Endothelial cell of umbilical vein (primary cell): ENCODE data around the gene ZFR. TPM values are rescaled to one million over a fixed set of nuclear protein-coding genes. Genes with fewer than 3 reads are reported as not detected.

Experiments
- BruUV-seq: library from RNA; stranded (reverse); fragments of 400-500 nt; replicated peaks from 2 replicates; lab custom pipeline; 2021; lab: Mats Ljungman, UMichigan
- CTCF ChIA-PET: fragments of 300-600, 350-600 bp; sonication (Branson Sonifier 250); formaldehyde crosslinking; loops from one replicate; lab custom pipeline; 2021; ENCODE audit warnings: antibody characterized with exemption, inconsistent platforms; lab: Charles Lee
- POLR2A ChIA-PET: fragments of 300-600, 350-600 bp; sonication (Branson Sonifier 250); formaldehyde crosslinking; loops from one replicate; lab custom pipeline; 2021; ENCODE audit warnings: antibody characterized with exemption, inconsistent platforms; lab: Charles Lee
- DNase-seq: peaks from one replicate; pipeline ENCODE4 v3.0.0-alpha.2; 2011; ENCODE audit warnings: low read depth, low spot score
- FAIRE-seq: peaks from 2 replicates; lab custom pipeline; 2011; peaks lifted over from hg19 to GRCh38; lab: Jason Lieb, UNC
- H2AFZ ChIP-seq: 2 replicates; pipeline ENCODE4 v1.6.0; 2012; ENCODE audit warnings: low read depth, low read length, control low read depth, inconsistent platforms
- H3K27ac ChIP-seq: 2 replicates; pipeline ENCODE4 v1.5.1; 2011; ENCODE audit warnings: low read depth, mild to moderate bottlenecking, control low read depth, low read length, moderate library complexity; ENCODE audit not compliant: insufficient read depth
- H3K27me3 ChIP-seq, 2 experiments: 2 replicates each; pipeline versions ENCODE4 v1.6.0 to v1.6.1; 2011; ENCODE audit warnings: low read length in 2 of 2, mixed read lengths in 1 of 2; ENCODE audit not compliant: control insufficient read depth in 2 of 2, insufficient read depth in 2 of 2
- H3K36me3 ChIP-seq, 2 experiments: 2 replicates in 1 of 2; 3 replicates in 1 of 2; pipeline ENCODE4 v1.5.1; 2011; ENCODE audit warnings: low read length in 2 of 2, mild to moderate bottlenecking in 1 of 2, moderate library complexity in 1 of 2; ENCODE audit not compliant: control insufficient read depth in 2 of 2, insufficient read depth in 2 of 2; ENCODE audit errors: extremely low read depth in 1 of 2
- H3K4me1 ChIP-seq: 3 replicates; pipeline ENCODE4 v1.5.1; 2011; ENCODE audit warnings: mild to moderate bottlenecking, low read length; ENCODE audit not compliant: control insufficient read depth, insufficient read depth; ENCODE audit errors: extremely low read depth
- H3K4me2 ChIP-seq: 2 replicates; pipeline ENCODE4 v1.6.1; 2011; ENCODE audit warnings: low read length, control low read depth, mixed read lengths; ENCODE audit not compliant: insufficient read depth
- H3K4me3 ChIP-seq, 3 experiments: fragments of 200-600 bp in 1 of 3; sonication (generic), shearing (Covaris generic) in 1 of 3; replicated peaks in 1 of 3; 2 replicates each; pipeline ENCODE4 v1.5.1; 2011 to 2016; ENCODE audit warnings: control low read depth in 3 of 3, low read length in 3 of 3, mild to moderate bottlenecking in 2 of 3, inconsistent platforms in 1 of 3, low read depth in 1 of 3, moderate library complexity in 1 of 3; ENCODE audit not compliant: insufficient read depth in 1 of 3
- H3K79me2 ChIP-seq: 2 replicates; pipeline ENCODE4 v1.6.0; 2012; ENCODE audit warnings: low read length, inconsistent platforms; ENCODE audit not compliant: control insufficient read depth, insufficient read depth
- H3K9ac ChIP-seq: replicated peaks from 2 replicates; pipeline ENCODE3; 2011; ENCODE audit warnings: low read length, control low read depth; ENCODE audit not compliant: insufficient read depth; ENCODE audit errors: extremely low read depth
- H3K9me1 ChIP-seq: replicated peaks from 3 replicates; pipeline ENCODE4 v1.6.0; 2011; ENCODE audit warnings: mild to moderate bottlenecking, low read length; ENCODE audit not compliant: control insufficient read depth, insufficient read depth; ENCODE audit errors: extremely low read depth
- H3K9me3 ChIP-seq: replicated peaks from 2 replicates; pipeline ENCODE4 v1.5.1; 2012; ENCODE audit warnings: low read length, inconsistent platforms; ENCODE audit not compliant: control insufficient read depth, insufficient read depth
- H4K20me1 ChIP-seq: replicated peaks from 2 replicates; pipeline ENCODE3; 2011; ENCODE audit warnings: mild to moderate bottlenecking, low read length; ENCODE audit not compliant: control insufficient read depth, insufficient read depth; ENCODE audit errors: extremely low read depth
- CTCF ChIP-seq, 2 donors: IDR thresholded peaks; 1 replicate in 1 of 2; 2 replicates in 1 of 2; pipeline ENCODE4 v1.5.1; 2011; ENCODE audit warnings: low read length in 2 of 2, mild to moderate bottlenecking in 2 of 2, moderate library complexity in 2 of 2, control low read depth in 1 of 2, inconsistent platforms in 1 of 2, low read depth in 1 of 2; ENCODE audit not compliant: insufficient read depth in 1 of 2; ENCODE audit errors: extremely low read depth in 1 of 2
- EZH2 ChIP-seq: IDR thresholded peaks from 2 replicates; pipeline ENCODE4 v1.6.1; 2012; ENCODE audit warnings: borderline replicate concordance, low read depth, mild to moderate bottlenecking, moderate library complexity, low read length, inconsistent platforms; ENCODE audit not compliant: severe bottlenecking
- FOS ChIP-seq: IDR thresholded peaks from 2 replicates; pipeline ENCODE4 v1.6.1; 2011; ENCODE audit warnings: mild to moderate bottlenecking, low read length, moderate library complexity, borderline replicate concordance; ENCODE audit not compliant: insufficient read depth
- GATA2 ChIP-seq: IDR thresholded peaks from 2 replicates; pipeline ENCODE4 v1.7.0; 2011; ENCODE audit warnings: low read depth, mild to moderate bottlenecking, moderate library complexity, mixed read lengths, low read length; ENCODE audit not compliant: insufficient read length, insufficient read depth
- JUN ChIP-seq: IDR thresholded peaks from 2 replicates; pipeline ENCODE4 v1.6.1; 2011; ENCODE audit warnings: borderline replicate concordance, low read depth; ENCODE audit not compliant: insufficient read length, insufficient read depth
- MAX ChIP-seq: IDR thresholded peaks from 2 replicates; pipeline ENCODE4 v1.6.1; 2011; ENCODE audit not compliant: insufficient read depth, insufficient read length
- MYC ChIP-seq: IDR thresholded peaks from one replicate; pipeline ENCODE4 v1.6.1; 2011; ENCODE audit warnings: mild to moderate bottlenecking, low read depth, low read length
- POLR2A ChIP-seq: IDR thresholded peaks from 2 replicates; pipeline ENCODE4 v1.6.1; 2012; ENCODE audit warnings: low read depth, mild to moderate bottlenecking, control low read depth, low read length
- POLR2AphosphoS5 ChIP-seq: IDR thresholded peaks from 2 replicates; pipeline ENCODE4 v1.6.1; 2012; ENCODE audit warnings: low read depth, mild to moderate bottlenecking, control low read depth, low read length, moderate library complexity; ENCODE audit not compliant: insufficient read depth
- dilution Hi-C: fragments of 300-500 bp; cut with MboI; formaldehyde crosslinking; loops from one replicate; pipeline ENCODE4 v1.15.0; 2019; ENCODE audit warnings: low sequenced_read_pairs; ENCODE audit not compliant: extremely low pct_ligation_motif_present
- intact Hi-C: fragments of 100-400 bp; cut with micrococcal nuclease; formaldehyde crosslinking; loops from one replicate; pipeline ENCODE4 v1.10.0; 2022
- polyA plus RNA-seq, 4 experiments: library from polyadenylated mRNA; depleted of rRNA in 3 of 4; stranded (reverse) in 3 of 4; unstranded in 1 of 4; fragments of >200 nt; gene quantifications; 2 replicates each; pipeline versions ENCODE4 v1.2.1 to v1.2.3, GENCODE V29; 2011 to 2012; ENCODE audit warnings: missing spikeins in 1 of 4
- total RNA-seq: library from RNA; stranded (reverse); gene quantifications from 2 replicates; pipeline ENCODE4 v1.2.3, GENCODE V29; 2021

Gene ZFR
- total and polyA plus RNA-seq, 2 donors (not counting 3 experiments of a cell fraction or from before 2014, with no cell fraction given) = 60.1 to 79.4 TPM

- intact Hi-C loops = loop anchor here (1.0 to 5.0 kb wide), 3 partner anchors 143 to 271 kb away; partner anchors contain the start of gene GOLPH3
- FAIRE-seq = no peak
- H3K9me3 ChIP-seq = no peaks in the 10 kb centered on the region
- dilution Hi-C loops = no loop called here
- peak overlapping the region; percentile 91 for H2AFZ ChIP-seq
- peak overlapping the region; percentile 91 to 98 (median 93) for H3K4me3 ChIP-seq
- BruUV-seq = TSS peak; percentile 19
- no peaks in the 10 kb centered on the region for H3K9me1 ChIP-seq
- H3K36me3 ChIP-seq = no peaks in the 10 kb centered on the region
- H3K4me1 ChIP-seq = peaks cover 27% of the 10 kb centered on the region
- ChIA-PET CTCF (interaction anchor here (0.7 to 1.9 kb wide), 3 partner anchors 29 to 169 kb away, joined by 3 to 6 read pairs (median 4); no protein-coding TSS in a partner anchor), POLR2A (interaction anchor here (1.1 kb wide), 1 partner anchor 62 kb away, joined by 3 read pairs; no protein-coding TSS in a partner anchor)
- H3K4me2 ChIP-seq = peak overlapping the region; percentile 99
- H3K9ac ChIP-seq = peak overlapping the region; percentile 96
- peak; percentile 65 for DNase-seq
- H3K27me3 ChIP-seq = no peaks in the 10 kb centered on the region
- peaks cover 3% of the 10 kb centered on the region for H4K20me1 ChIP-seq
- H3K79me2 ChIP-seq = peaks cover 57% of the 10 kb centered on the region
- TF ChIP-seq JUN (no peak), FOS (no peak), POLR2AphosphoS5 (no peak), CTCF (IDR thresholded peaks at IDR 0.05; ENCODE audit: extremely low read depth in 1 of 2, insufficient read depth in 1 of 2, low read depth in 1 of 2, low read length in 2 of 2) (no peak), EZH2 (no peak), GATA2 (no peak), MAX (no peak), POLR2A (no peak), MYC (no peak)
- H3K27ac ChIP-seq = peak overlapping the region; percentile 84
Observed at GRCh38 chr5:32443541-32444430, 754 bp downstream of the ZFR start.
